OCI-LY7 (cell line): Measurements from ENCODE around the gene TMBIM1. TPM values are rescaled to one million over a fixed set of nuclear protein-coding genes. Genes with fewer than 3 reads are reported as not detected.

Experiments
- BruUV-seq: library from RNA; stranded (reverse); fragments of 400-500 nt; replicated peaks from 2 replicates; lab custom pipeline; 2021; lab: Mats Ljungman, UMichigan
- CTCF ChIA-PET: fragments of 300-600 bp; sonication (Branson Sonifier 250); formaldehyde crosslinking; loops from one replicate; lab custom pipeline; 2022; ENCODE audit warnings: antibody characterized with exemption; ENCODE audit not compliant: unreplicated experiment; lab: Charles Lee
- POLR2A ChIA-PET: fragments of 300-600 bp; sonication (Branson Sonifier 250); formaldehyde crosslinking; loops from one replicate; lab custom pipeline; 2022; ENCODE audit warnings: antibody characterized with exemption; lab: Charles Lee
- DNase-seq: peaks from one replicate; pipeline ENCODE4 v3.0.0-alpha.2; 2015; ENCODE audit warnings: low spot score
- H2AFZ ChIP-seq: fragments of 200-600 bp; sonication (generic), shearing (Covaris generic); 2 replicates; pipeline ENCODE4 v1.6.1; 2014; ENCODE audit warnings: mild to moderate bottlenecking, antibody characterized with exemption, low read length, moderate library complexity
- H3K27ac ChIP-seq: fragments of 200-600 bp; sonication (generic); 2 replicates; pipeline ENCODE4 v1.5.1; 2014; ENCODE audit warnings: mixed run types, low read depth, mild to moderate bottlenecking, moderate library complexity, low read length, inconsistent platforms; ENCODE audit not compliant: poor library complexity, severe bottlenecking
- H3K36me3 ChIP-seq: fragments of 200-600 bp; sonication (generic); 2 replicates; pipeline ENCODE4 v1.6.1; 2014; ENCODE audit warnings: mild to moderate bottlenecking, antibody characterized with exemption, low read length, moderate library complexity, mixed read lengths; ENCODE audit not compliant: insufficient read depth
- H3K4me1 ChIP-seq: fragments of 200-600 bp; sonication (generic); 2 replicates; pipeline ENCODE4 v1.5.1; 2014; ENCODE audit warnings: mild to moderate bottlenecking, low read length; ENCODE audit not compliant: insufficient read depth, poor library complexity, severe bottlenecking
- H3K4me2 ChIP-seq: fragments of 200-600 bp; sonication (generic); 2 replicates; pipeline ENCODE4 v1.6.1; 2014; ENCODE audit warnings: mild to moderate bottlenecking, low read length
- H3K4me3 ChIP-seq: fragments of 200-600 bp; sonication (generic); 2 replicates; pipeline ENCODE4 v1.5.1; 2014; ENCODE audit warnings: mild to moderate bottlenecking, low read depth, low read length; ENCODE audit not compliant: poor library complexity, severe bottlenecking
- H3K79me2 ChIP-seq: fragments of 200-600 bp; sonication (generic); 2 replicates; pipeline ENCODE4 v1.6.1; 2016; ENCODE audit warnings: low read depth, mild to moderate bottlenecking, low read length, moderate library complexity, mixed read lengths; ENCODE audit not compliant: insufficient read depth
- H3K9me2 ChIP-seq: fragments of 200-600 bp; sonication (generic); 2 replicates; pipeline ENCODE4 v1.6.1; 2016; ENCODE audit warnings: mild to moderate bottlenecking, low read length, mixed read lengths; ENCODE audit not compliant: insufficient read depth
- H3K9me3 ChIP-seq: fragments of 200-600 bp; sonication (generic); 2 replicates; pipeline ENCODE4 v1.6.1; 2014; ENCODE audit warnings: mild to moderate bottlenecking, mixed run types, low read length, mixed read lengths
- H4K20me1 ChIP-seq: fragments of 200-600 bp; sonication (generic); 2 replicates; pipeline ENCODE4 v1.6.1; 2014; ENCODE audit warnings: mild to moderate bottlenecking, antibody characterized with exemption, low read length, moderate library complexity, mixed read lengths; ENCODE audit not compliant: insufficient read depth
- EZH2phosphoT487 ChIP-seq: fragments of 200-600 bp; sonication (generic); IDR thresholded peaks from 2 replicates; pipeline ENCODE4 v1.6.1; 2018; ENCODE audit warnings: low read depth, borderline replicate concordance, mild to moderate bottlenecking, mixed run types, antibody characterized with exemption, low read length, moderate library complexity, mixed read lengths
- intact Hi-C: fragments of 100-400 bp; cut with micrococcal nuclease; formaldehyde crosslinking; loops from one replicate; pipeline ENCODE4 v1.10.0; 2022; ENCODE audit not compliant: unreplicated experiment
- total RNA-seq, 2 experiments: library from RNA; depleted of rRNA in 1 of 2; stranded (reverse); fragments of >200 nt in 1 of 2; shearing (Covaris generic) in 1 of 2; gene quantifications; 2 replicates each; pipeline ENCODE4 v1.2.3, GENCODE V29; 2014 to 2022
- TF ChIP-seq, protein P1 (sequence below): fragments of 200-600 bp; sonication (generic); conservative IDR thresholded peaks from 2 replicates; pipeline ENCODE4 v1.5.1; 2014; ENCODE audit warnings: mild to moderate bottlenecking, antibody characterized with exemption, low read length, moderate library complexity, mixed read lengths

Gene TMBIM1
- total RNA-seq, 2 experiments from 2014 or later, result 27.6 to 30.3 TPM

DNA sequence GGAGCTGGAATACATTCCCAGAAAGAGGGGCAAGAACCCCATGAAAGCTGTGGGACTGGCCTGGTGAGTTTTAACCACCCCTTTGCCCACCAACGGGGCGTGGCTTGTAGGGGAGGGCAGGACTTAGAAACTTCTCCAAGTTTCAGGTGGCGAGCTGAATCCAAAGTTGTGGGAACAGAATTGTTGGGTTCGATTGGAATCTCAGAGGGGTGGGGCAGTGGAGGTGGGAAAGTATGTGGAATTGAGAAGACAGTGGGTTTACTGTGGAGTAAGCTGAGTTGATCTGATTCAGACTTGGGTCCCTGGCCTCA lies 20.9 kb downstream of the TMBIM1 start:
- DNase-seq, result no peak
- CTCF ChIA-PET, result interaction anchor here (0.6 to 3.3 kb wide), 4 partner anchors 14 to 85 kb away, joined by 3 to 17 read pairs (median 6); partner anchors contain the start of gene CATIP
- Histone ChIP-seq H3K79me2 (peaks cover 23% of the 10 kb centered on the region; the same call in 1 of the 2 replicates), H3K4me2 (peak overlapping the region; percentile 86), H3K9me2 (no peaks in the 10 kb centered on the region), H4K20me1 (no peaks in the 10 kb centered on the region), H3K4me3 (peak overlapping the region; percentile 97), H3K27ac (peak overlapping the region; percentile 44), H3K9me3 (no peaks in the 10 kb centered on the region), H3K36me3 (peaks cover 48% of the 10 kb centered on the region), H2AFZ (no peak overlapping the region), H3K4me1 (peaks cover 23% of the 10 kb centered on the region)
- POLR2A ChIA-PET, result interaction anchor here (1.2 to 4.2 kb wide), 6 partner anchors 12 to 89 kb away, joined by 3 to 35 read pairs (median 5); no protein-coding TSS in a partner anchor
- intact Hi-C loops, result loop anchor here (2.0 to 5.0 kb wide), 4 partner anchors 53 to 376 kb away; partner anchors contain the start of gene CXCR1
- TF ChIP-seq, protein P1, sequence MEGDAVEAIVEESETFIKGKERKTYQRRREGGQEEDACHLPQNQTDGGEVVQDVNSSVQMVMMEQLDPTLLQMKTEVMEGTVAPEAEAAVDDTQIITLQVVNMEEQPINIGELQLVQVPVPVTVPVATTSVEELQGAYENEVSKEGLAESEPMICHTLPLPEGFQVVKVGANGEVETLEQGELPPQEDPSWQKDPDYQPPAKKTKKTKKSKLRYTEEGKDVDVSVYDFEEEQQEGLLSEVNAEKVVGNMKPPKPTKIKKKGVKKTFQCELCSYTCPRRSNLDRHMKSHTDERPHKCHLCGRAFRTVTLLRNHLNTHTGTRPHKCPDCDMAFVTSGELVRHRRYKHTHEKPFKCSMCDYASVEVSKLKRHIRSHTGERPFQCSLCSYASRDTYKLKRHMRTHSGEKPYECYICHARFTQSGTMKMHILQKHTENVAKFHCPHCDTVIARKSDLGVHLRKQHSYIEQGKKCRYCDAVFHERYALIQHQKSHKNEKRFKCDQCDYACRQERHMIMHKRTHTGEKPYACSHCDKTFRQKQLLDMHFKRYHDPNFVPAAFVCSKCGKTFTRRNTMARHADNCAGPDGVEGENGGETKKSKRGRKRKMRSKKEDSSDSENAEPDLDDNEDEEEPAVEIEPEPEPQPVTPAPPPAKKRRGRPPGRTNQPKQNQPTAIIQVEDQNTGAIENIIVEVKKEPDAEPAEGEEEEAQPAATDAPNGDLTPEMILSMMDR, result no peak
- TF ChIP-seq EZH2phosphoT487, result no peak
- BruUV-seq, result no TSS peak

DNA sequence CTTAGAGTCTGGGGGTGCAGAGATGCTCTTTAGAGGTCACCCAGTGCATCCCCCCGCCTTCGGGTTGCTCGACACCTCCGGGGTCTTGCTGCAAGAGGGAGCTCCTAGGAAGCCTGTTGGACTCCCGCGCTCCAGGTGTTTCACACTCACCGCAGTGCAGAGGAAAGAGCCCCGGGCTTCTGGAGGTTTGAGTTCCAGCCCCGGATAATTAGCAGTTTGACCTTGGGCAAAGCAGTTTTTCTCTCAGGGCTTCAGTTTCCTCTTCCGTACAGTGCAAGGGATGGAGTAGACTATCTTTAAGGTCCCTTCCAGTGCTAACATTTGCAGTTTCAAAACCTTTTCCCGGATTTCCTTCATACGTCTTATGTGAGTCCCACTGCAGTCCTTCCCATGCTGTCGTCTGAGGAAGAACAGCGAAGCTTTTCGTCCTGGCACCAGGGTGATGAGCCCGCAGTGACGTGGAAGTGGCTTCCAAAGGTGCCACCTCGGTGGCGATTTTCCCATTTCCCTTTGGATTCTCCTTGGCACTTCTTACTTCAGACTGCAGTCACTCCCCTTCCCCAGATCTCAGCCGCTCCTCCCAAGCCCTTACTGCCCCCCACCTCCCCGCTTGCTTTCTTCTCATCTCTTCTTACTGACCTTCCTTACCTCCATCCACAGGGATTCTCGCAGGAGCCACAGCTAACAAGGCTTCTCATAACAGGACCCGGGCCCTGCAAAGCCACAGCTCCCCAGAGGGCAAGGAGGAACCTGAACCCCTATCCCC lies 21.4 kb downstream of the TMBIM1 start:
- BruUV-seq, result no TSS peak
- DNase-seq, result peak; percentile 48
- ChIA-PET POLR2A (interaction anchor here (0.5 to 4.2 kb wide), 15 partner anchors 11 to 150 kb away, joined by 3 to 35 read pairs (median 4); no protein-coding TSS in a partner anchor), CTCF (interaction anchor here (0.5 to 3.3 kb wide), 4 partner anchors 15 to 129 kb away, joined by 3 to 17 read pairs (median 4); partner anchors contain the start of gene CTDSP1)
- Histone ChIP-seq H3K9me2 (no peaks in the 10 kb centered on the region), H3K4me1 (peaks cover 23% of the 10 kb centered on the region), H3K27ac (peak overlapping the region; percentile 44), H3K9me3 (no peaks in the 10 kb centered on the region), H3K36me3 (peaks cover 48% of the 10 kb centered on the region), H4K20me1 (no peaks in the 10 kb centered on the region), H2AFZ (peak overlapping the region; percentile 54; the same call in 1 of the 2 replicates), H3K4me3 (peak overlapping the region; percentile 97), H3K79me2 (peaks cover 23% of the 10 kb centered on the region; the same call in 1 of the 2 replicates), H3K4me2 (peak overlapping the region; percentile 86)
- no peak for TF ChIP-seq EZH2phosphoT487
- TF ChIP-seq, protein P1, result no peak
- intact Hi-C loops, result loop anchor here (1.0 to 5.0 kb wide), 6 partner anchors 52 to 376 kb away; partner anchors contain the start of genes CNOT9, CXCR1 and USP37
